ENCODE measurements around the gene OR7A10.

DNA sequence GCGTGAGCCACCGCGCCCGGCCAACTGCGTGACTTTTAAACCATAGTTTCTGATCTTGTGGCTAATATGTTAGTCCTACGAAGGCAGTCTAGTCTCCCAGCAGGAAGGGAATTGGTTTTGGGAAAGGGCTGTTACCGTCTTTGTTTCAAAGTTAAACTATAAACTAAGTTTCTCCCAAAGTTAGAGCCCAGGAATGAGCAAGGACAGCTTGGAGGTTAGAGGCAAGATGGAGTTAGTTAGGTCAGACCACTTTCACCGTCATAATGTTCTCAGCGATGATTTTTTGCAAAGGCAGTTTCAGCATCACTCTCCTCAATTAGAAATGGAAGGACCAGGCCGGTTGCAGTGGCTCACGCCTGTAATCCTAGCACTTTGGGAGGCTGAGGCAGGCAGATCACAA is 52.7 kb downstream of the OR7A10 start:
- TF ChIP-seq POLR2A (IDR thresholded peaks at IDR 0.05; ENCODE audit: low read length) (no peak), GATA1 (IDR thresholded peaks at IDR 0.05; ENCODE audit: low read depth, low read length) (no peak)
